ENCODE measurements around the gene EVX2. TPM values are rescaled to one million over a fixed set of nuclear protein-coding genes. Genes with fewer than 3 reads are reported as not detected.

EVX2 gene
- total and polyA plus RNA-seq, 4 donors, result not detected

- H3K4me1 ChIP-seq (ENCODE audit: control insufficient read depth in 4 of 4, insufficient read depth in 4 of 4, low read length in 3 of 4), result peaks cover 10 to 21% (median 16%) of the 10 kb centered on the region in 4 donors
- no peak for TF ChIP-seq TAF1 (conservative IDR thresholded peaks at IDR 0.05)
- peak in 1 of 2 donors; percentile 42 for TF ChIP-seq RAD21 (IDR thresholded peaks at IDR 0.05)
- H3K9me3 ChIP-seq (ENCODE audit: control insufficient read depth in 4 of 4, low read length in 3 of 4), result no peaks in the 10 kb centered on the region
- no peak overlapping the region for H3K27ac ChIP-seq (ENCODE audit: low read depth in 1 of 2, low read length in 2 of 2)
- peak overlapping the region; percentile 21 to 57 (median 49) for H3K4me3 ChIP-seq (ENCODE audit: low read depth in 1 of 3, low read length in 3 of 3)
- peaks cover 0 to 31% (median 16%) of the 10 kb centered on the region in 4 donors for H3K27me3 ChIP-seq (ENCODE audit: control insufficient read depth in 4 of 4, insufficient read depth in 4 of 4, low read length in 3 of 4)
- DNase-seq (ENCODE audit: low spot score), result no peak
- H3K9ac ChIP-seq (ENCODE audit: low read depth in 1 of 2, low read length in 2 of 2), result no peak overlapping the region
- no peaks in the 10 kb centered on the region for H3K36me3 ChIP-seq (ENCODE audit: control insufficient read depth in 4 of 4, insufficient read depth in 3 of 4, low read depth in 1 of 4, low read length in 3 of 4)
- 7% methylated on average over 38 of the region's 38 CpGs for WGBS
These were observed 16.0 kb downstream of the EVX2 start for GRCh38 chr2:176067589-176068418.

DNA sequence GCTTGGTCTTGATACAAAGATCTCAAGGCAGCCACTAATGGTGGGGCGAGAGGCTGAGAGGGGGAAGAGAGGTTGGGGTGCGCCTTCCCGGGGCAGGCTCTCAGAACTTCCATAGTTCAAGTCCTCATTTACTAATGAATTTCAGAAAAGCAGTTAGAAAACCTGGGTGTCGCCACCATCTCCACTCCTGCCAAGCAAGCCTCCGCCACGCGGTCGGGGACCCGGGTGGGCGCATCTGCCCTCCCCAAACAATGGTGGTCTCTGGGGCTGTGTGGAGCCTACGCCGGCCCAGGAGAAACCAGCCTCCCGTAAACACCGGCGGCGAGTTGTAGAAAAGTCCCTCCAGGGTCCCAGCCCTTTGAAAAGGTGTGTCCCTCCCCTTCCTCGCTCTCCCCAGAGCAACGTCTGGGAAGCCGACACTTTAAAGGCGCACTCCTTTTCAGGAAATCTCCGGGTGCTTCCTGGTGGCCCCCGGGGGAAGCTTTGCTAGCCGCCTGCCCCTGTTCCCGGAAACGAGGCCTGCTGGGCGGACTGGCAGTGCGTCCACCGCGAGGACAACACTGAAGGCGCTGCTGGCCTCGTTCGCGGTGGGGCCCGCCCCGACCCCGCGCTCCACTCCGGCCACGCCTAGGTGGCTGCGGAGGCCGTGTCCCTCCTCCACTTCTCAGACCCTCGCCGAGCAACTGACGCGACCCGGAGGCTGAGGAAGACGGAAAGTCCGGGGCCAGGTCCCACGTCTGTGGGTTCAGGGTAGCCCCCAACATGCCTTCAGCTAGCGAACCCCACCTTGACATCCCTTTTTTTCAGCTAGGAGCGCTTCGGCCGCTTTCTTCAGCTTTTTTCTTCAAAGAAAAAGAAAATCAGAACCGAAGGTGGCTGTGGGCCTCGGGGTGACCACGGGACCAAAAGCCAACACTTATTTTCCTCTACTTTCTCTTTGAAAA lies 16.8 kb downstream of the EVX2 start:
- 9% methylated on average over 56 of the region's 56 CpGs for WGBS
- Histone ChIP-seq H3K9me3 (ENCODE audit: control insufficient read depth in 4 of 4, low read length in 3 of 4) (no peaks in the 10 kb centered on the region), H3K4me1 (ENCODE audit: control insufficient read depth in 4 of 4, insufficient read depth in 4 of 4, low read length in 3 of 4) (peaks cover 10 to 21% (median 16%) of the 10 kb centered on the region in 4 donors), H3K27ac (ENCODE audit: low read depth in 1 of 2, low read length in 2 of 2) (no peak overlapping the region), H3K27me3 (ENCODE audit: control insufficient read depth in 4 of 4, insufficient read depth in 4 of 4, low read length in 3 of 4) (peaks cover 0 to 28% (median 15%) of the 10 kb centered on the region in 4 donors), H3K36me3 (ENCODE audit: control insufficient read depth in 4 of 4, insufficient read depth in 3 of 4, low read depth in 1 of 4, low read length in 3 of 4) (no peaks in the 10 kb centered on the region), H3K4me3 (ENCODE audit: low read depth in 1 of 3, low read length in 3 of 3) (peak overlapping the region in 2 of 3 donors; percentile 49 to 57), H3K9ac (ENCODE audit: low read depth in 1 of 2, low read length in 2 of 2) (no peak overlapping the region)
- TF ChIP-seq EGR1 (IDR thresholded peaks at IDR 0.05; ENCODE audit: low read depth in 2 of 2) (no peak), JUND (IDR thresholded peaks at IDR 0.05) (no peak), HNF4G (IDR thresholded peaks at IDR 0.05) (no peak), NR2F2 (IDR thresholded peaks at IDR 0.05) (no peak), TAF1 (conservative IDR thresholded peaks at IDR 0.05) (no peak)
- TF ChIP-seq, protein P1, sequence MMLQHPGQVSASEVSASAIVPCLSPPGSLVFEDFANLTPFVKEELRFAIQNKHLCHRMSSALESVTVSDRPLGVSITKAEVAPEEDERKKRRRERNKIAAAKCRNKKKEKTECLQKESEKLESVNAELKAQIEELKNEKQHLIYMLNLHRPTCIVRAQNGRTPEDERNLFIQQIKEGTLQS (IDR thresholded peaks at IDR 0.05), result no peak
- DNase-seq (ENCODE audit: low spot score), result peak; percentile 32

DNA sequence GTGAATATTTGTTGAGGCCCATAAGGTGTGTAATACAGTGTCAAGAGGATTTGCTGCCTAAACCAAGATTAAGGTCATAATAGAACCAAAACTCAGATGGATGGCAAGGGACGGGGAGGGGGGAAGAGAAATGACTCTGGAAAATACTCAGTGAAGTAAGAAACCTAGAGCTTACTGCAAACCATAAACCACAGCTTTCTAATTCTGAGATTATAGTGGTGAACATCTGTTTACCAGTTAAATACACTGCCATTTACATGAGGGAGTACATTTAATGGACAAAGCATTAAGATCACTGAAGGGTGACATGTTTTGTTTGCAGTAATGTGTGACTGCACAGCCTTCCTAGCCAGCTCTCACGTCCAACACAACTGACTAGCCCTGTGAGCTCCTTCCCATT lies 19.8 kb downstream of the EVX2 start:
- Histone ChIP-seq H3K9ac (ENCODE audit: low read depth in 1 of 2, low read length in 2 of 2) (no peak overlapping the region), H3K4me3 (ENCODE audit: low read depth in 1 of 3, low read length in 3 of 3) (no peak overlapping the region), H3K27me3 (ENCODE audit: control insufficient read depth in 4 of 4, insufficient read depth in 4 of 4, low read length in 3 of 4) (peaks cover 0 to 18% (median 11%) of the 10 kb centered on the region in 4 donors), H3K4me1 (ENCODE audit: control insufficient read depth in 4 of 4, insufficient read depth in 4 of 4, low read length in 3 of 4) (peaks cover 10 to 21% (median 16%) of the 10 kb centered on the region in 4 donors), H3K27ac (ENCODE audit: low read depth in 1 of 2, low read length in 2 of 2) (no peak overlapping the region), H3K9me3 (ENCODE audit: control insufficient read depth in 4 of 4, low read length in 3 of 4) (no peaks in the 10 kb centered on the region), H3K36me3 (ENCODE audit: control insufficient read depth in 4 of 4, insufficient read depth in 3 of 4, low read depth in 1 of 4, low read length in 3 of 4) (no peaks in the 10 kb centered on the region)
- 53% methylated on average over 2 of the region's 2 CpGs for WGBS
- DNase-seq (ENCODE audit: low spot score), result no peak
- TF ChIP-seq ZBTB33 (IDR thresholded peaks at IDR 0.05), result no peak
- TF ChIP-seq, protein P2, sequence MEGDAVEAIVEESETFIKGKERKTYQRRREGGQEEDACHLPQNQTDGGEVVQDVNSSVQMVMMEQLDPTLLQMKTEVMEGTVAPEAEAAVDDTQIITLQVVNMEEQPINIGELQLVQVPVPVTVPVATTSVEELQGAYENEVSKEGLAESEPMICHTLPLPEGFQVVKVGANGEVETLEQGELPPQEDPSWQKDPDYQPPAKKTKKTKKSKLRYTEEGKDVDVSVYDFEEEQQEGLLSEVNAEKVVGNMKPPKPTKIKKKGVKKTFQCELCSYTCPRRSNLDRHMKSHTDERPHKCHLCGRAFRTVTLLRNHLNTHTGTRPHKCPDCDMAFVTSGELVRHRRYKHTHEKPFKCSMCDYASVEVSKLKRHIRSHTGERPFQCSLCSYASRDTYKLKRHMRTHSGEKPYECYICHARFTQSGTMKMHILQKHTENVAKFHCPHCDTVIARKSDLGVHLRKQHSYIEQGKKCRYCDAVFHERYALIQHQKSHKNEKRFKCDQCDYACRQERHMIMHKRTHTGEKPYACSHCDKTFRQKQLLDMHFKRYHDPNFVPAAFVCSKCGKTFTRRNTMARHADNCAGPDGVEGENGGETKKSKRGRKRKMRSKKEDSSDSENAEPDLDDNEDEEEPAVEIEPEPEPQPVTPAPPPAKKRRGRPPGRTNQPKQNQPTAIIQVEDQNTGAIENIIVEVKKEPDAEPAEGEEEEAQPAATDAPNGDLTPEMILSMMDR (IDR thresholded peaks at IDR 0.05; ENCODE audit: low read depth, low read length, missing input control), result no peak
- TF ChIP-seq HNF4G (IDR thresholded peaks at IDR 0.05), result no peak
- TF ChIP-seq GABPA (IDR thresholded peaks at IDR 0.05 in 1 of 2, conservative IDR thresholded peaks at IDR 0.05 in 1 of 2), result no peak
- TF ChIP-seq TAF1 (conservative IDR thresholded peaks at IDR 0.05), result no peak
- no peak for TF ChIP-seq FOXA1 (IDR thresholded peaks at IDR 0.05)
- no peak for TF ChIP-seq EGR1 (IDR thresholded peaks at IDR 0.05; ENCODE audit: low read depth in 2 of 2)
- no peak for TF ChIP-seq RAD21 (IDR thresholded peaks at IDR 0.05)
- no peak for TF ChIP-seq MAX (IDR thresholded peaks at IDR 0.05)
- no peak for TF ChIP-seq RXRA (IDR thresholded peaks at IDR 0.05)
- TF ChIP-seq, protein P1 (IDR thresholded peaks at IDR 0.05), result no peak
- TF ChIP-seq YY1 (IDR thresholded peaks at IDR 0.05), result no peak
- no peak for TF ChIP-seq HNF4A (conservative IDR thresholded peaks at IDR 0.05)
- TF ChIP-seq, protein P3, sequence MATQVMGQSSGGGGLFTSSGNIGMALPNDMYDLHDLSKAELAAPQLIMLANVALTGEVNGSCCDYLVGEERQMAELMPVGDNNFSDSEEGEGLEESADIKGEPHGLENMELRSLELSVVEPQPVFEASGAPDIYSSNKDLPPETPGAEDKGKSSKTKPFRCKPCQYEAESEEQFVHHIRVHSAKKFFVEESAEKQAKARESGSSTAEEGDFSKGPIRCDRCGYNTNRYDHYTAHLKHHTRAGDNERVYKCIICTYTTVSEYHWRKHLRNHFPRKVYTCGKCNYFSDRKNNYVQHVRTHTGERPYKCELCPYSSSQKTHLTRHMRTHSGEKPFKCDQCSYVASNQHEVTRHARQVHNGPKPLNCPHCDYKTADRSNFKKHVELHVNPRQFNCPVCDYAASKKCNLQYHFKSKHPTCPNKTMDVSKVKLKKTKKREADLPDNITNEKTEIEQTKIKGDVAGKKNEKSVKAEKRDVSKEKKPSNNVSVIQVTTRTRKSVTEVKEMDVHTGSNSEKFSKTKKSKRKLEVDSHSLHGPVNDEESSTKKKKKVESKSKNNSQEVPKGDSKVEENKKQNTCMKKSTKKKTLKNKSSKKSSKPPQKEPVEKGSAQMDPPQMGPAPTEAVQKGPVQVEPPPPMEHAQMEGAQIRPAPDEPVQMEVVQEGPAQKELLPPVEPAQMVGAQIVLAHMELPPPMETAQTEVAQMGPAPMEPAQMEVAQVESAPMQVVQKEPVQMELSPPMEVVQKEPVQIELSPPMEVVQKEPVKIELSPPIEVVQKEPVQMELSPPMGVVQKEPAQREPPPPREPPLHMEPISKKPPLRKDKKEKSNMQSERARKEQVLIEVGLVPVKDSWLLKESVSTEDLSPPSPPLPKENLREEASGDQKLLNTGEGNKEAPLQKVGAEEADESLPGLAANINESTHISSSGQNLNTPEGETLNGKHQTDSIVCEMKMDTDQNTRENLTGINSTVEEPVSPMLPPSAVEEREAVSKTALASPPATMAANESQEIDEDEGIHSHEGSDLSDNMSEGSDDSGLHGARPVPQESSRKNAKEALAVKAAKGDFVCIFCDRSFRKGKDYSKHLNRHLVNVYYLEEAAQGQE (IDR thresholded peaks at IDR 0.05), result no peak

Measured in liver (tissue), 9 donors.